Pons (tissue), 1 donor: ENCODE measurements around the gene TOMM22.

Source experiments
- DNase-seq: peaks from one replicate; pipeline ENCODE4 v3.0.0-alpha.2; 2016; ENCODE audit warnings: low spot score

Gene TOMM22

DNA sequence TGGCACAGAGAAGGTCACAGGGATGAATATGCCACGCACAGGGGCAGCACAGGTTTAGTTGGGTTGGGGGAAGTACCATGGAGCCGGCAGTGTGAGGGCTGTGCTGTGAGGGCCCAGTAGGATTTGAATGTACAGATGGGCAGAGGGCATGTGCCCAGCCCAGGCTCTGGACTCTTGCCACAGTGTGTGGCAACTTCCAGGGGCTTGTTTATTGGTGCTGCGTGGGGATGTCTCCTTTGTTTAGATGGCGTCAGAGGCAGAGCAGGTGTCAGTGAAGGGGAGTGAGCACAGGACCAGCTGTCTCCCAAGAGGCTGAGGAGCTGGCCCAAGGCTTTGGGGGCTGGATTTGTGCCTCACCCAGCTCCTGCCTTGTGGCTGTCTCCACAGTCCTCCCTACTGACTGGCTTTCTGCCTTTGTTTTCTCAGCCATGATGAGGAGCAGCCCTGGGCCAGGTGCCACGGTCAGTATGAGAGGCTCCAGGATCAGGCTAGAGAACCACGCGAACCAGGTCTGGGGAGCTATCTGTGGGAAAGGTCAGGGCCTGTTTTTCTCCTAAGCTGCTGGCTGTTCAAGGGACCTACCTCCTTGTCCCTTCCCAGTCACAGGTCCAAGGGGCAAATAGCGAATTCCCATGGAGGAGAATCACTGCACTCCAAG is 52.1 kb downstream of the TOMM22 start:
- DNase-seq = peak; percentile 98

GRCh38 chr22:38734421-38735100 is 52.8 kb downstream of the TOMM22 start:
- no peak for DNase-seq
